ENCODE measurements around the gene VEGFA. TPM values are rescaled to one million over a fixed set of nuclear protein-coding genes. Genes with fewer than 3 reads are reported as not detected.

Gene VEGFA
- total RNA-seq, 8 experiments from 2014 or later: 19.9 to 266 (median 164) TPM

DNA sequence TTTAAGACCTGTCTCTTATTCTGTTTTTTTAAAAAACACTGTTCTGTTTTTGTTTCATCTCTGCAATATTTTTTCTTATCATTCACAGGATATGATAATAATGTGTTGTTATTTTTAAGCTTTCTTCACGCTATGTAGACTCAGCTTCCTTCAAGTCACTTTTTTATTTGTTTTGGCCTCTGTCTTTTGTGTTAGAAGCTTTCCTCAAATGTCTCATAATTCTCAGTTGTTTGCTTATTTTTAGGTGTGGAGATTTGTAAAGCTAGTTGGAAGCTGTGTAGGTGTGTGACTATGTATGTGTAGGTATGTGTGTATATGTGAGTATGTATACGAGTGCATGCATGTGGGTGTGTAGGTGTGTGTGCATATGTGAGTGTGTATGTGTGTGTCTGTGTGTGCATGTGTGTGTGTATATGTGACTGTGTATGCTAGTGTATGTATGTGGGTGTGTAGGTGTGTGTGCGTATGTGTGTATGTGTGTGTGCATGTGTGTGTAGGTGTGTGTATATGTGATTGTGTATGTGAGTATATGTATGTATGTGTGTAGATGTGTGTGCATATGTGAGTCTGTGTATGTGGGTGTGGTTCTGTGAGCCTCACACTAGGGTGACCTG, 16.3 kb upstream of the VEGFA start:
- no peak overlapping the region for H3K27ac ChIP-seq
- 57 to 100% (median 91%) methylated on average over 1 to 2 of the region's 3 CpGs; no CpG with 5 or more reads in 1 of the 10 experiments for WGBS, 10 experiments
- in situ Hi-C loops (cut with MboI; ENCODE audit: low pct_unique_long_range_greater_than_20kb in 2 of 9, low sequenced_read_pairs in 9 of 9, unreplicated experiment in 9 of 9): loop anchor here in 5 of 9 experiments (25.0 kb wide), 2 partner anchors 309 to 334 kb away; no protein-coding TSS in a partner anchor
- H3K4me3 ChIP-seq: no peak overlapping the region
- no peak for ATAC-seq (replicated peaks in 6 of 8)
- H3K4me1 ChIP-seq (replicated peaks in 1 of 2): peaks cover 0 to 2% of the 10 kb centered on the region in 2 donors

DNA sequence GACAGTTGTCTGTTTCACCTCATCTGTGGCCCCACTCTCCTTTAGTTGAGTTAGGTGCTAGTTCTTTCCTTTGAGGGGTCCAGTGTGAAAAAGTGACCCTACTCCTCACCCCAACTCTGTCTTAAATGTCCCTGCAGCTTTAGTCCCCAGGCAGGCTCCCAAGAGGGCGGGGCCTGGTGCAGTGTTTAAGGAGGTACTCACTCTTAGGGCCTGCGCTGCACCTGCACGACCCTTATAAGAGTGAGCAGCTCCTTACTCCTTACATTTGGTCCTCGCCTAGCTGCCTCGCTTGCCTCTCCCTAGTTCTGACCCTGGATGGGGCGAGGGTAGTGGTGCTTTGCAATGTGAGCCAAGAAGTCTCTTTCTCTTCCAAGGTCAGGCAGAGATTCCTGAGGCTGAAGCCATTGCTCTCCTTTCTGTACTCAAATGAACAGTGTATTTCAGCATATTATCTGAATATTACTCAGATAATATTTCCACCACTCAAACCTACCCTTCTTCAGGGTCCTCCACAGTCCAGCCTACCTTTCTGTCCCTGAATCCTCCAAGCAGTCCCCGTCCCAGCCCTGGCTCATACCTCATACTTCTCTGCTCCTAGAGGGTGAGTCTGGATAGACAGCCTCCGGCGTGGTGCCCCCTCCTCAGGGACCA, 11.9 kb upstream of the VEGFA start:
- ATAC-seq (replicated peaks in 6 of 8): peak in 1 of 8 experiments; percentile 72
- Histone ChIP-seq H3K27ac (no peak overlapping the region), H3K4me3 (no peak overlapping the region), H3K4me1 (replicated peaks in 1 of 2) (peaks cover 0 to 2% of the 10 kb centered on the region in 2 donors)
- in situ Hi-C loops (cut with MboI; ENCODE audit: low pct_unique_long_range_greater_than_20kb in 2 of 9, low sequenced_read_pairs in 9 of 9, unreplicated experiment in 9 of 9): loop anchor here in 5 of 9 experiments (25.0 kb wide), 2 partner anchors 304 to 329 kb away; no protein-coding TSS in a partner anchor
- WGBS, 10 experiments: 40 to 76% (median 59%) methylated on average over 3 to 6 of the region's 9 CpGs; no CpG with 5 or more reads in 5 of the 10 experiments

DNA sequence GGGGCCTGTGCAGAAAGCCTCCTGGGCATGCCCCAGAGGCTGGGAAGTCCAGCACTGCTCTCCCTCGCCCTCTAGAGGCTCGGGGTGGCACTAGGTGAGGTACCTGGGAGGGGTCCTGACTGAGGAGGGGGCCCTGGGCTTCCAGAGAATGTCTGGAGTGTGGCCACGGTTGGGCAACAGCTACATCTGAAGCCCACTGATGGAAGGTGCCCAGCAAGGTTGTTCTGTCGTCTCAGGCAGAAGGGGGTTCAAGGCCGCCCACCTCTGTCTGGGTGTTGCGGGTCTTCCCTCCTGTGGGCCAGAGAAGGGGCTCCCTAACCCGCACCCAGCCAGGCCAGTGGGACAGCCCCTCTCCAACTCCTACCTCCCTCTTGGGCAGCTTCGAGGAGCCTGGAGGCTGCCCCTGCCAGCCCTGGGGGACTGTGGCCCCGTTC, 11.4 kb upstream of the VEGFA start:
- WGBS, 10 experiments: 63 to 90% methylated on average over 2 to 5 of the region's 9 CpGs; no CpG with 5 or more reads in 8 of the 10 experiments
- Histone ChIP-seq H3K27ac (no peak overlapping the region), H3K4me1 (replicated peaks in 1 of 2) (peaks cover 0 to 2% of the 10 kb centered on the region in 2 donors), H3K4me3 (no peak overlapping the region)
- in situ Hi-C loops (cut with MboI; ENCODE audit: low pct_unique_long_range_greater_than_20kb in 2 of 9, low sequenced_read_pairs in 9 of 9, unreplicated experiment in 9 of 9): loop anchor here in 5 of 9 experiments (25.0 kb wide), 2 partner anchors 304 to 329 kb away; no protein-coding TSS in a partner anchor
- ATAC-seq (replicated peaks in 6 of 8): peak in 7 of 8 experiments; percentile 22 to 83 (median 61)

DNA sequence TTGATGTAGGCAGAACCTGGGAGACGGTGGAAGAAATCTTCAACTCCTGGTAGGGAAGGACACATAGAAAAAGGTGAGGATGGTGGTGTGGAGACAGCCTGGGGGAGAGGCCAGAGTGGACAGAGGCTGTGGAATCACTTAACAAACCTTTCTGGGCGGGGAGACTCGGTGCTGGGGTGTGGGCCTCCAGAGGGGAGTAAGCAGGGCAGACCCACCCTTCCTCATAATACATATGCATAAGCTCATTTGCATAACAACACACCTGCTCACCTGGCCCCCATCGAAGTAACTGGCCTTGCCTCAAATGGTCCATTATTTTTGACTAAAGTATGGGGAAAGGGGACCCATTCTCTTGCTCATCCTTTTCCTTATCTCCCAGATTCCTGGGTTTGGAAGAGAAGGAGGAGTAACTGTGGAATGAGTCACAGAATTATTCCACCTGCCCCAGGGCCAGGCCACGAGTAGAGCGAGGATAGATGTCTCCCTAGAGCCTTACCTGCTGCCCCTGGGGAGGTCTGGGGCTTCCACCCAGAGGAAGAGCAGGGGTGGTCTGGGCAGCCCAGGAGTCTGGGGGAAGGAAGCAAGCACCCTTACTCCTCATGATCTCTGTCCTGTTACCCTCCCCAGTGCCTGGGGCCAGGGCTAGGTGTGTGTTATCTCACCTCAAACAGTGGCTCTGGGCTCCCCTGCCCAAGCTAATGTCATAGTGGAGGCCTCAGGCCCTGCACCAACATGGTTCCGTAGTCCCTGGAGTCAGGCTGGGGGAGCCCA, 10.7 kb upstream of the VEGFA start:
- in situ Hi-C loops (cut with MboI; ENCODE audit: low pct_unique_long_range_greater_than_20kb in 2 of 9, low sequenced_read_pairs in 9 of 9, unreplicated experiment in 9 of 9): loop anchor here in 5 of 9 experiments (25.0 kb wide), 2 partner anchors 303 to 328 kb away; no protein-coding TSS in a partner anchor
- 0 to 93% (median 59%) methylated on average over 1 to 3 of the region's 7 CpGs; no CpG with 5 or more reads in 2 of the 10 experiments for WGBS, 10 experiments
- Histone ChIP-seq H3K4me1 (replicated peaks in 1 of 2) (peaks cover 0 to 2% of the 10 kb centered on the region in 2 donors), H3K4me3 (no peak overlapping the region), H3K27ac (no peak overlapping the region)
- ATAC-seq (replicated peaks in 6 of 8): peak in 1 of 8 experiments; percentile 54

DNA sequence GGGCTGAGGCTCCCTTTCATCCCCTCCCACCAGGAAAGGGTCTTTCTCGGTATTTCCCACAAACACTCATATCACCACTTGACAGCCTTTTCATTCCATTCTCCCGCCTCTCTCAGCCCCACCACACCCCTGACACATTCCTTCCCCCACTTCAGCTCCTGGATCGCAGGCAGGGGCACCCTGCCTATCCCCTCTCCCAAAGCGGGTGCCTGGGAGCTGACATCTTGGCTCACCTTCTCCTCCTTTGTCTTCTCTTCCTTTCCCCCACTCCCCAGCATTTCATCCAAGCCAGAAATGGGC, 10.2 kb upstream of the VEGFA start:
- WGBS, 10 experiments: 25 to 100% (median 83%) methylated on average over 1 to 2 of the region's 4 CpGs; no CpG with 5 or more reads in 5 of the 10 experiments
- in situ Hi-C loops (cut with MboI; ENCODE audit: low pct_unique_long_range_greater_than_20kb in 2 of 9, low sequenced_read_pairs in 9 of 9, unreplicated experiment in 9 of 9): loop anchor here in 6 of 9 experiments (10.0 to 25.0 kb wide), 3 partner anchors 302 to 327 kb away; no protein-coding TSS in a partner anchor
- no peak overlapping the region for H3K27ac ChIP-seq
- no peak for ATAC-seq (replicated peaks in 6 of 8)
- H3K4me1 ChIP-seq (replicated peaks in 1 of 2): peaks cover 0 to 2% of the 10 kb centered on the region in 2 donors
- H3K4me3 ChIP-seq: no peak overlapping the region

DNA sequence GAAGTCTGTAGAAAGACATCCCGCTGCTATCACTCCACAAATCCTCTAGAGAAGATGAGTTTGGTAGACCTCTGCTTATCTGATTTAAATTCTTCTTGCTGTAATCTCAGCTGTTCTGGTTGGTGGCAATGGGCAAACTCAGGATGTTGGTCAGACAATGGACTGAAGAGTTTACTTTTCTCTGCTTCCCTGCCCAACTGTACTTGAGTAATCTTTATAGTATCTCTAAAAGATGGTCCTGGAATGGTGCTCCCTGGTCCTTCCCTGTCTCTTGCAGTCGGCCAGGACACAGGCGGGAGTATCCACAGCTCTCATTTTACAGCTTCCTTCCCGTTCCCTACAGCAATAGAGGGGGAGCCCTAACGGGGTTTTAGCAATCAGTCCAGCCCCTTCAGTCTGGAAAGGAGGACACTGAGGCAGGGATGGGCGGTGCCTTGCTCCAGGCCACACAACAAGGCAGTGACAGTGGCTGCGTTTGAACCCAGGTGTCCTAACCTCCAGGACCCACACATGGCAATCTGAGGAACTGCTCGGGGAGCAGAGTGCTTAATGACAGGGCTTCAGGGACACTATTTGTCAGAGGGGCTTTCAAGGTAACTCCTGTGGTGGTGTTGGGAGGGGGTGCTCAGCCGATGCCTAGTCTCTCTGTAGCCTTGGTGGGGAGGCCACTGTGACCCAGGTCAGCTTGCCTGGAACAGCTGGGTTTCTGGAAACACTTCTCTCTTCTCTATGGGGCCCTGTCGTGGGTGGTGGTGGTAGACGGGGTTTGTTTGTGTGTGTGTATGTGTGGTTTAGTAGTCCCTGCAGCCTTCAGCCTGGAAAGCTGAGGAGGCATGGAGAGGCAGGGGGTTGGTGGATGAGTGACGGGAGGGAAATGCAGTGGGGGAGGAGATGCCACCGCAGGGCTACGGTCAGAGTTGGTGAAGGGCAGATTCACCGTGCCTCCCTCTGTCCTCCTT, 9.5 kb upstream of the VEGFA start:
- whole genome bisulfite sequencing, 10 experiments: 37 to 100% (median 61%) methylated on average over 1 to 7 of the region's 15 CpGs; no CpG with 5 or more reads in 1 of the 10 experiments
- peaks cover 0 to 2% of the 10 kb centered on the region in 2 donors for H3K4me1 ChIP-seq (replicated peaks in 1 of 2)
- H3K27ac ChIP-seq: no peak overlapping the region
- ATAC-seq (replicated peaks in 6 of 8): no peak
- in situ Hi-C loops (cut with MboI; ENCODE audit: low pct_unique_long_range_greater_than_20kb in 2 of 9, low sequenced_read_pairs in 9 of 9, unreplicated experiment in 9 of 9): loop anchor here in 6 of 9 experiments (10.0 to 25.0 kb wide), 3 partner anchors 302 to 327 kb away; no protein-coding TSS in a partner anchor
- H3K4me3 ChIP-seq: no peak overlapping the region

DNA sequence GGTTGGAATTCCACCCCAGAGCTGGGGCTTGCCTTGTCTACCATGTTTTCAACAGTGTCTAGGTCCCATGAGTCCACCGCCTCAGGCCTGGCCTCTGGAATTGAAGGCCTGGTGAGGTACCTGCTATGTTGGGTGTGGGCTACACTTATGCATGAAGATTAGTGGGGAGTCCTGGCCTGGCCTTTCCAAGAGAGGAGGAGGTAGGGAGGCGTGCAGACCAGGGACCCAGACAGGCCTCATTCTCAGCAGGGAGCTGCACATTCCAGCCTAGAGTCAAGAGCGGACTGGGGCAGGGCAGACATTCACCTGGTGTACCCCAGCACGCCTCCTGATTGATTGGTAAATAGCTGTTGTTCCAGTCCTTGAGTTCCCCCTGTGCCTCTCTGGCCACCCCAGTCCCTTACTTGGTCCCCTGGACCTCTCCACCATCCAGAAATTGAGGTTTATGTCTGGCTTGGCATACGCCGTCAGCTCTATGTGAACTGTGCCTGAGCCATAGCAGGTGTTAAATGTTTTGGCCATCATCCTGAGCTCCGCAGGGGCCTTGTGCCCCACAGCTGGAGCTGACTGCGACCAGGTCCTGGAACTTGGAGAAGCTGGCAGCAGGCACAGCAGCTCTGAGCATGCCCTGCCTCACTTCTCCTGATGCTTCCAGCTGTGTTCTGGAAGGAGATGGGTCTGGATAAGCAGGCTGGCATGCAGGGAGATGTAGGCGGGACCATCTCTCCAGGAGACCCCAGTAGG, 8.2 kb upstream of the VEGFA start:
- Histone ChIP-seq H3K27ac (no peak overlapping the region), H3K4me3 (no peak overlapping the region), H3K4me1 (replicated peaks in 1 of 2) (peaks cover 5 to 10% of the 10 kb centered on the region in 2 donors)
- in situ Hi-C loops (cut with MboI; ENCODE audit: low pct_unique_long_range_greater_than_20kb in 2 of 9, low sequenced_read_pairs in 9 of 9, unreplicated experiment in 9 of 9): loop anchor here in 6 of 9 experiments (10.0 to 25.0 kb wide), 3 partner anchors 300 to 325 kb away; no protein-coding TSS in a partner anchor
- 71 to 100% (median 83%) methylated on average over 2 to 5 of the region's 9 CpGs; no CpG with 5 or more reads in 3 of the 10 experiments for WGBS, 10 experiments
- ATAC-seq (replicated peaks in 6 of 8): no peak

DNA sequence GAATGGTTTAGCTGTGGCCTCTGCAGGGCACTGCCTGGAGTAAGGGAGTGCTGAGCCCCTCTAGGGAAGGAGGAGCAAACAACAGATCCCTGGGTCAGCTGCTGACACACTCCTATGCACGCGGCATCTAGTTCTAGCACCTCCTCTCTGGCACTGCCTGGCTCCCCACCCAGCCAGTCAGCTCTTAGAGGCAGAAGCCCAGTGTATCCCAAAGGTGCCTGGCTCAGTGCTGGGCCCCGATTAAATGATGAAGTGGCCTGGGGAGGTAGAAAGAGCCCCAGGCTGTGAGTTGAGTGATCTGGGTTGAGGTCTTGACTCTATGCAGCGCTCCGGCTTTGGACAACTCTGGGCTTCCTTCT, 7.6 kb upstream of the VEGFA start:
- peak in 1 of 8 experiments; percentile 19 for ATAC-seq (replicated peaks in 6 of 8)
- H3K4me3 ChIP-seq: no peak overlapping the region
- H3K4me1 ChIP-seq (replicated peaks in 1 of 2): peaks cover 5 to 10% of the 10 kb centered on the region in 2 donors
- in situ Hi-C loops (cut with MboI; ENCODE audit: low pct_unique_long_range_greater_than_20kb in 2 of 9, low sequenced_read_pairs in 9 of 9, unreplicated experiment in 9 of 9): loop anchor here in 6 of 9 experiments (10.0 to 25.0 kb wide), 3 partner anchors 300 to 325 kb away; no protein-coding TSS in a partner anchor
- no peak overlapping the region for H3K27ac ChIP-seq
- WGBS, 10 experiments: 70 to 100% (median 80%) methylated on average over 2 of the region's 5 CpGs; no CpG with 5 or more reads in 4 of the 10 experiments

DNA sequence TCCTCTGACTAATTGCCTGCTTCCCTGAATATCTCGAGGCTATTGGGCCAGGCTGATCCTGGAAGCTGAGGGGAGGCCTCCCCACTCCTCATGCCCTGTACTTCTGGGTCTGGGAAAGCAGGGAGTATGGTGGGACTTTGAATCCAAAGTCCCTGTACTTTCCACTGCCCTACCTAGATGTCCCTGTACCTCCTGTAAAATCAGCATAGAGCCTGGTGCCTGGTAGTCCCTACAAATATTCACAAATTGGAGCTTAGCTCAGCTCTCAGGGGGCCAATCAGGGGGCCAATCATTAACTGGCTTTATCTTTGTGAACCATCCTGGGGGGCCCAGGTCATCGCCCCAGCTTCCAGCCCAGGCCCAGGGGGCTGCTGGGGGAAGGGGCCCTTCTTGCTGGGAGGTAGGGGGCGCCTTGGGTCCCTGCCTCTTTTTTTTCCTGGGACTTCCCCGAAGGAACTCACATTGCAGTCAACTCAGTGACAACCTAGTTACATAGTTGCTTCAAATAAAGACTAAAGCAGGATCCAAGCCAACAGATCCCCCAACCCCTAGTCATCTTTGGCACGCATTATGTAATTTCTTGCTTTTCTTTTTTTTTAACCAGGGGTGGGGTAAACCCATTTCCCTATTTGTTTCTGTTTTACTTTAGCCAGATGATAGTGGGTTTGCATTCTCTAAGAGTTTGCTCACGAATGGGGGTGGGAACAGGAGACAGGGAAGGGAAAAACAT, 6.9 kb upstream of the VEGFA start:
- WGBS, 10 experiments: 10 to 56% (median 47%) methylated on average over 1 to 3 of the region's 6 CpGs; no CpG with 5 or more reads in 2 of the 10 experiments
- ATAC-seq (replicated peaks in 6 of 8): peak in 2 of 8 experiments; percentile 21 to 43
- Histone ChIP-seq H3K4me1 (replicated peaks in 1 of 2) (peaks cover 5 to 10% of the 10 kb centered on the region in 2 donors), H3K27ac (no peak overlapping the region), H3K4me3 (no peak overlapping the region)
- in situ Hi-C loops (cut with MboI; ENCODE audit: low pct_unique_long_range_greater_than_20kb in 2 of 9, low sequenced_read_pairs in 9 of 9, unreplicated experiment in 9 of 9): loop anchor here in 6 of 9 experiments (10.0 to 25.0 kb wide), 3 partner anchors 299 to 324 kb away; no protein-coding TSS in a partner anchor

DNA sequence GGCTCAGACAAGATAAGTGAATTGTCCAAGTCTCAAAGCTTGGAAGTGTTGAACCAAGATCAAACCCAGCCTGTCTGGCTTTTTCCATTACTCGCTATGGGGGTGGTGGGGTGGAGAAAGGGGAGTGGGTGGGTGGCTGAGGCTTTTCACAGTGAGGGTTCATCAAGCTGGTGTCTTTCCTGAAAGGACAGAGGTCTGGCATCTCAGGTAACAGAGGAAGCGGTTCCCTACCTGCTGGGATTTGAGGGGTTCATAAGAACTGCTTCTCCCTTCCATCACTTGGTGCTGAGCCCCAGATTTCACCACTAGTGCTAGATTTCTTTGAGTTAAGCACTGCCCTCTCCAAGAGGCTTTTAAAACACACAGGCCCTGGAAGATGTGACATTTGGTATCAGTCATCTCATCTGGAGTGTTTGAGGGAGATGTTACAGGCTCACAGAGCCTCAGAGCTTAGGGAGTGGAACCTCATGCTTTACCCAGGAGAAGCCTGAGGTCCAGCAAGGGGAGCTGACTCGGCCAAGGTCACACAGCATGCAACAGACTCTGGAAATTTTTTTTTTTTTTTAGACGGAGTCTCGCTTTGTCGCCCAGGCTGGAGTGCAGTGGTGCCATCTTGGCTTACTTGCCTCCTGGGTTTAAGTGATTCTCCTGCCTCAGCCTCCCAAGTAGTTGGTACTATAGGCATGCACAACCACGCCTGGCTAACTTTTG, 6.0 kb upstream of the VEGFA start:
- Histone ChIP-seq H3K4me3 (no peak overlapping the region), H3K27ac (no peak overlapping the region), H3K4me1 (replicated peaks in 1 of 2) (peaks cover 5 to 10% of the 10 kb centered on the region in 2 donors)
- in situ Hi-C loops (cut with MboI; ENCODE audit: low pct_unique_long_range_greater_than_20kb in 2 of 9, low sequenced_read_pairs in 9 of 9, unreplicated experiment in 9 of 9): loop anchor here in 6 of 9 experiments (10.0 to 25.0 kb wide), 3 partner anchors 298 to 323 kb away; no protein-coding TSS in a partner anchor
- WGBS, 10 experiments: 20 to 100% (median 93%) methylated on average over 1 to 5 of the region's 7 CpGs; no CpG with 5 or more reads in 3 of the 10 experiments
- ATAC-seq (replicated peaks in 6 of 8): no peak

Measured in motor neuron (in vitro differentiated cells).